Activated naive CD4-positive, alpha-beta T cell treated with anti-CD3 and anti-CD28 coated beads, Interleukin-2, amount 10 ng/mL, durations not matched to agents 7 days and 5 days (primary cell): Measurements from ENCODE around the gene IFNE.
"Not testable (repeated sequence)": the region's sequence is repeated elsewhere in the genome, so short reads cannot be mapped to it uniquely, and the experiment has no call there.

Experiments
- CTCF ChIA-PET: fragments of 350-600 bp; sonication (Branson Sonifier 250); formaldehyde crosslinking; loops from one replicate; lab custom pipeline; 2021; ENCODE audit warnings: antibody characterized with exemption; lab: Charles Lee
- DNase-seq: peaks from one replicate; pipeline ENCODE4 v3.0.0-alpha.2; 2020
- H3K27ac Mint-ChIP-seq: one replicate; pipeline ENCODE4 v1.8.0; 2021; ENCODE audit warnings: mild to moderate bottlenecking, moderate library complexity, mixed read lengths
- H3K27me3 Mint-ChIP-seq: one replicate; pipeline ENCODE4 v1.8.0; 2021; ENCODE audit warnings: mild to moderate bottlenecking, mixed read lengths
- H3K36me3 Mint-ChIP-seq: one replicate; pipeline ENCODE4 v1.8.0; 2021; ENCODE audit warnings: mixed read lengths
- H3K4me1 Mint-ChIP-seq: one replicate; pipeline ENCODE4 v1.8.0; 2021; ENCODE audit warnings: mixed read lengths
- H3K4me3 Mint-ChIP-seq: one replicate; pipeline ENCODE4 v1.8.0; 2021; ENCODE audit warnings: mild to moderate bottlenecking, moderate library complexity, mixed read lengths
- H3K9me3 Mint-ChIP-seq: one replicate; pipeline ENCODE4 v1.8.0; 2021; ENCODE audit warnings: mixed read lengths

The IFNE gene

GRCh38 chr9:21465138-21465537 is 17.0 kb downstream of the IFNE start:
- Mint-ChIP-seq H3K27ac (no peak overlapping the region), H3K9me3 (peaks cover 1% of the 10 kb centered on the region), H3K4me3 (no peak overlapping the region), H3K36me3 (no peaks in the 10 kb centered on the region), H3K4me1 (no peaks in the 10 kb centered on the region), H3K27me3 (peaks cover 28% of the 10 kb centered on the region)
- CTCF ChIA-PET = interaction anchor here (0.6 to 1.6 kb wide), 10 partner anchors 35 to 326 kb away, joined by 3 to 21 read pairs (median 3); no protein-coding TSS in a partner anchor
- DNase-seq = no peak

DNA sequence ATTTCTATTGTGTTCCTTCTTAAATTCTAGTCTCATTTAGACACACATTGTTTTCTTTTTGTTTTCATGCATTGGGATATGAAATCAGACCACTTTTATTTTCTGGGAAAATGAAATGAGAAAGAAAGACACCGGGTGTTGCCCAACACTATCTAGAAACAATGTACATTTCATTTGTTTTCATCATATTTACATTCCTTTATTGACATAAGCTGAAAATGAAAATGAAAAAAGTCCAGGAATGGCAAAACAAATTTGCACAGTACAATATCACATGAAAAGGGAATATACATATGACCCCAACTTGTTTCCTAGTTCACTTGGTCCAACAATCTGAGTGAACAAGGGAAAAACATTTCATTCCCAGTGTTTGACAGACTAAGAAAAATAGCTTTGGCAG is 20.7 kb downstream of the IFNE start:
- H3K27ac Mint-ChIP-seq = no peak overlapping the region
- H3K9me3 Mint-ChIP-seq = peaks cover 1% of the 10 kb centered on the region
- CTCF ChIA-PET = interaction anchor here (1.8 kb wide), 1 partner anchor 226 kb away, joined by 6 read pairs; no protein-coding TSS in a partner anchor

GRCh38 chr9:21455320-21455719 is 26.8 kb downstream of the IFNE start:
- Mint-ChIP-seq H3K36me3 (no peaks in the 10 kb centered on the region), H3K27ac (no peak overlapping the region), H3K9me3 (no peaks in the 10 kb centered on the region), H3K4me1 (no peaks in the 10 kb centered on the region), H3K4me3 (no peak overlapping the region), H3K27me3 (peaks cover 25% of the 10 kb centered on the region)
- CTCF ChIA-PET = interaction anchor here (0.6 to 4.0 kb wide), 16 partner anchors 8 to 350 kb away, joined by 3 to 32 read pairs (median 8); partner anchors contain the start of gene IFNA14
- DNase-seq = peak; percentile 44

More for the DNA sequence above, 20.7 kb downstream of the IFNE start:
- Mint-ChIP-seq H3K36me3 (no peaks in the 10 kb centered on the region), H3K4me3 (no peak overlapping the region), H3K4me1 (no peaks in the 10 kb centered on the region), H3K27me3 (peaks cover 23% of the 10 kb centered on the region)
- no peak for DNase-seq

- Mint-ChIP-seq H3K36me3 (no peaks in the 10 kb centered on the region), H3K27ac (no peak overlapping the region), H3K4me3 (no peak overlapping the region), H3K27me3 (peaks cover 33% of the 10 kb centered on the region), H3K9me3 (no peaks in the 10 kb centered on the region), H3K4me1 (no peaks in the 10 kb centered on the region)
- CTCF ChIA-PET = interaction anchor here (0.6 to 4.0 kb wide), 12 partner anchors 9 to 1163 kb away, joined by 3 to 32 read pairs (median 4); no protein-coding TSS in a partner anchor
- no peak for DNase-seq
Measured at GRCh38 chr9:21454149-21454548, 28.0 kb downstream of the IFNE start.

DNA sequence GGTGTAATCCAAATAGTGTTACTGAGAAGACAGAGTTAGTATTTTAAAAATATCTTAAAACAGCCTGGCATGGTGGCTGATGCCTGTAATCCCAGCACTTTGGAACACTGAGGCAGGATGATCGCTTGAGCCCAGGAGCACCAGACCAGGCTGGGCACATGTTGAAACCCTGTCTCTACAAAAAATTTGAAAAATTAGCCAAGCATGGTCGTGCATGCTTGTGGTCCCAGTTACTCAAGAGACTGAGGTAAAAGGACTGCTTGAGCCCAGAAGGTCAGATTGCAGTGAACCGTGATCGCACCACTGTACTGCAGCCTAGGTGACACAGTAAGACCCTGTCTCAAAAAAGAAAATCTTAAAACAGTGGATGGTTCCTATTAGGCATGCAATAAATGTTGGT is 29.4 kb downstream of the IFNE start:
- CTCF ChIA-PET = interaction anchor here (0.6 to 4.0 kb wide), 4 partner anchors 17 to 980 kb away, joined by 3 to 32 read pairs (median 6); no protein-coding TSS in a partner anchor
- no peaks in the 10 kb centered on the region for H3K36me3 Mint-ChIP-seq
- no peak overlapping the region for H3K4me3 Mint-ChIP-seq
- H3K27ac Mint-ChIP-seq = no peak overlapping the region
- H3K9me3 Mint-ChIP-seq = no peaks in the 10 kb centered on the region
- H3K27me3 Mint-ChIP-seq = peaks cover 40% of the 10 kb centered on the region
- no peak for DNase-seq
- H3K4me1 Mint-ChIP-seq = no peaks in the 10 kb centered on the region

GRCh38 chr9:21450733-21451394 is 31.2 kb downstream of the IFNE start:
- Mint-ChIP-seq H3K9me3 (no peaks in the 10 kb centered on the region), H3K27me3 (peaks cover 42% of the 10 kb centered on the region), H3K36me3 (no peaks in the 10 kb centered on the region), H3K4me1 (no peaks in the 10 kb centered on the region), H3K27ac (no peak overlapping the region), H3K4me3 (no peak overlapping the region)
- CTCF ChIA-PET = interaction anchor here (0.7 kb wide), 1 partner anchor 16 kb away, joined by 4 read pairs; no protein-coding TSS in a partner anchor
- DNase-seq = no peak

GRCh38 chr9:21449312-21449711 is 32.8 kb downstream of the IFNE start:
- DNase-seq, CTCF ChIA-PET: not testable (repeated sequence)
- H3K27me3 Mint-ChIP-seq = peaks cover 36% of the 10 kb centered on the region

GRCh38 chr9:21443849-21444625 is 38.1 kb downstream of the IFNE start:
- Mint-ChIP-seq H3K4me1 (peaks cover 21% of the 10 kb centered on the region), H3K4me3 (peak overlapping the region; percentile 32), H3K9me3 (peaks cover 4% of the 10 kb centered on the region), H3K36me3 (no peaks in the 10 kb centered on the region), H3K27ac (peak overlapping the region; percentile 75), H3K27me3 (peaks cover 26% of the 10 kb centered on the region)
- peak; percentile 47 for DNase-seq
- CTCF ChIA-PET = interaction anchor here (1.3 to 5.3 kb wide), 3 partner anchors 9 to 12 kb away, joined by 4 to 22 read pairs (median 6); no protein-coding TSS in a partner anchor

More at GRCh38 chr9:21449312-21449711, 32.8 kb downstream of the IFNE start:
- H3K9me3 Mint-ChIP-seq, H3K36me3 Mint-ChIP-seq, H3K27ac Mint-ChIP-seq, H3K4me1 Mint-ChIP-seq, H3K4me3 Mint-ChIP-seq: not testable (repeated sequence)

GRCh38 chr9:21440139-21440538 is 42.0 kb downstream of the IFNE start, which contains the start of gene IFNA1:
TSS of gene IFNA1 (plus strand) at chr9:21440439. CDS start at chr9:21440508, 69 bp downstream.
- CTCF ChIA-PET = no interaction called here

DNA sequence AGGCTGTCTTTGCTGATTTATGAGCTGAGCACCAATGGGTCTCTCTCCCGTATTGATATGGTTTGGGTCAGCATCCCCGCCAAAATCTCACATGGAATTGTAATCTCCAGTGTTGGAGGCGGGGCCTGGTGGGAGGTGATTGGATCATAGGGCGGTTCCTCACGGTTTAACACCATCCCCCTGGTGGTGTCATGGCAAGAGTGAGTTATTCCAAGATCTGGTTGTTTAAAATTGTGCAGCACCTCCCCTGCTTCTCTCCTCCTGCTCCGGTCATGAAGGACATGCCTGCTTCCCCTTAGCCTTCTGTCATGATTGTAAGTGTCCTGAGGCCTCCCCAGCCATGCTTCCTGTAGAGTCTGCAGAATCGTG is 47.1 kb downstream of the IFNE start:
- not testable (repeated sequence) for H3K27ac Mint-ChIP-seq, H3K4me1 Mint-ChIP-seq, H3K9me3 Mint-ChIP-seq, H3K4me3 Mint-ChIP-seq, DNase-seq, H3K36me3 Mint-ChIP-seq
- CTCF ChIA-PET = interaction anchor here (0.6 to 3.8 kb wide), 23 partner anchors 8 to 668 kb away, joined by 3 to 32 read pairs (median 4); partner anchors contain the start of gene KLHL9
- peaks cover 37% of the 10 kb centered on the region for H3K27me3 Mint-ChIP-seq

More at GRCh38 chr9:21440139-21440538, 42.0 kb downstream of the IFNE start, which contains the start of gene IFNA1:
- Mint-ChIP-seq H3K27ac (no peak within 1 kb of the TSS), H3K4me1 (peaks cover 21% of the 10 kb centered on the region), H3K27me3 (peaks cover 22% of the 10 kb centered on the region), H3K36me3 (no peaks in the 10 kb centered on the region), H3K4me3 (no peak within 1 kb of the TSS), H3K9me3 (peaks cover 4% of the 10 kb centered on the region)
- DNase-seq = no peak

- no peaks in the 10 kb centered on the region for H3K9me3 Mint-ChIP-seq
- peaks cover 41% of the 10 kb centered on the region for H3K27me3 Mint-ChIP-seq
Measured at GRCh38 chr9:21434202-21435014, 47.7 kb downstream of the IFNE start.

GRCh38 chr9:21432672-21433425 is 49.3 kb downstream of the IFNE start:
- H3K36me3 Mint-ChIP-seq = no peaks in the 10 kb centered on the region
- H3K4me3 Mint-ChIP-seq = no peak overlapping the region
- CTCF ChIA-PET = interaction anchor here (2.3 to 3.8 kb wide), 5 partner anchors 13 to 365 kb away, joined by 5 to 22 read pairs (median 9); no protein-coding TSS in a partner anchor
- no peaks in the 10 kb centered on the region for H3K4me1 Mint-ChIP-seq
- DNase-seq = no peak
- no peaks in the 10 kb centered on the region for H3K9me3 Mint-ChIP-seq
- peaks cover 44% of the 10 kb centered on the region for H3K27me3 Mint-ChIP-seq
- H3K27ac Mint-ChIP-seq = no peak overlapping the region

More at GRCh38 chr9:21434202-21435014, 47.7 kb downstream of the IFNE start:
- DNase-seq = peak; percentile 70
- Mint-ChIP-seq H3K36me3 (no peaks in the 10 kb centered on the region), H3K27ac (no peak overlapping the region), H3K4me1 (no peaks in the 10 kb centered on the region), H3K4me3 (no peak overlapping the region)
- CTCF ChIA-PET = interaction anchor here (0.6 to 3.8 kb wide), 25 partner anchors 8 to 669 kb away, joined by 3 to 32 read pairs (median 4); partner anchors contain the start of gene KLHL9
